ENCODE data around the gene MT2A. TPM values are rescaled to one million over a fixed set of nuclear protein-coding genes. Genes with fewer than 3 reads are reported as not detected.

Gene MT2A
- total RNA-seq, 8 experiments from 2014 or later, result 4.5 to 313 (median 43.5) TPM

DNA sequence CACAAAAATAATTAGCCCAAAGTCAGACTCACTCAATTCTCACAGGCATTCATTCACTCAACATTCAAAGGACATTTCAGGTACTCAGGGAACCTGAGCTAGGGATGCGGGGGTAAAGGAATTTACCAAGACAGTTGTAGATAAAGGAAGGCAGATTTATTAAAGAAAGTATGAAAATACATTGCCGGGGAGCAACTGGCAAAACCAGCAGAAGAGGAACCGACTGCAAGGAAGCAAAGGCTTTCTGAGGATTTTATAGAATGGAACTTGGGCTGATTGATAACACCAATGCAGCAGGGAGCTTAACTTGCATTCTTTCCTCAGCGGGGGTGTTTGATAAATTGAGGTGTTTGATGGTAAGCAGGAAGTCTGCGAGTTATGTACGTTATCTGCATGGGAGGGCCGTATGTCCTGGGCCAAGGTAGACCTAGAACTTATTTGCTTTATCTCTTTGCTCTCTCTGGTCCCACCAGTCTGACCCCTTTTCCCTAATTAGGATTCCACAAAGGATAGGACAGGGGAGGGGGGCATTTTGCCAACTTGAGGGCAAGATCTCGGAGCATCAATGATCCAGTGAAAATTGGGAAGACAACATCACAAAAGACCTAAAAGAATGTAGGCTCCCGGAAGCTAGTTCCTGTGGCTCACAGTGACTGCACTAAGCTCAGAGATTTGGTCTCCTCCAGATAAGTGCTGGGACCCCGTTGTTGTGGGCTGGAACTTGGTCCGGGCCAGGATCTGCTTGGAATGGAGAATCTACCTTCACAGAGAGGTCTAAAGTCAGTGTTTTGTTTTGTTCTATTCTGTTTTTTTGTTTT, 24.8 kb upstream of the MT2A start:
- in situ Hi-C loops (cut with MboI; ENCODE audit: low pct_unique_long_range_greater_than_20kb in 2 of 9, low sequenced_read_pairs in 9 of 9, unreplicated experiment in 9 of 9), result no loop called here
- 34 to 83% (median 72%) methylated on average over 3 to 7 of the region's 11 CpGs; no CpG with 5 or more reads in 2 of the 10 experiments for WGBS, 10 experiments
- no peaks in the 10 kb centered on the region for H3K4me1 ChIP-seq (replicated peaks in 1 of 2)
- H3K4me3 ChIP-seq, result no peak overlapping the region
- H3K27ac ChIP-seq, result no peak overlapping the region
- no peak for ATAC-seq (replicated peaks in 6 of 8)

DNA sequence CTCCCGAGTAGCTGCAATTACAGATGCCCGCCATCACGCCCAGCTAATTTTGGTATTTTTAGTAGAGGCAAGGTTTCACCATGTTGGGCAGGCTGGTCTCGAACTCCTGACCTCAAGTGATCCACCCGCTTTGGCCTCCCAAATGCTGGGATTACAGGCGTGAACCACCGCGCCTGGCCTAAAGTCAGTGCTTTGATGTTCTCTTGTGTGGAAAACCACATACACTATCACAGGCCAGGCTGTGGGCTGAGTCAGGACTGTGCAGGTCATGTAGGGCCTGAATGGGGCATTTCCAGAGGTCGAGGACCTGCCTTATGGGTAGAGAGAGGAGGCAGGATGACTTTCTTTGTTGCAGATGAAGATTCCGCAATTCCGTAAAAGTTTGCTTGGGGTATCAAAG, 24.1 kb upstream of the MT2A start:
- Histone ChIP-seq H3K27ac (no peak overlapping the region), H3K4me1 (replicated peaks in 1 of 2) (no peaks in the 10 kb centered on the region), H3K4me3 (no peak overlapping the region)
- in situ Hi-C loops (cut with MboI; ENCODE audit: low pct_unique_long_range_greater_than_20kb in 2 of 9, low sequenced_read_pairs in 9 of 9, unreplicated experiment in 9 of 9), result no loop called here
- WGBS, 10 experiments, result 0 to 100% (median 89%) methylated on average over 1 to 9 of the region's 11 CpGs; no CpG with 5 or more reads in 3 of the 10 experiments
- no peak for ATAC-seq (replicated peaks in 6 of 8)

GRCh38 chr16:56588781-56589140, 19.6 kb upstream of the MT2A start:
- in situ Hi-C loops (cut with MboI; ENCODE audit: low pct_unique_long_range_greater_than_20kb in 2 of 9, low sequenced_read_pairs in 9 of 9, unreplicated experiment in 9 of 9), result no loop called here
- Histone ChIP-seq H3K27ac (no peak overlapping the region), H3K4me1 (replicated peaks in 1 of 2) (no peaks in the 10 kb centered on the region), H3K4me3 (peak overlapping the region; percentile 26 to 59 (median 47))
- WGBS, 10 experiments, result 7 to 54% (median 35%) methylated on average over 3 to 7 of the region's 9 CpGs; no CpG with 5 or more reads in 5 of the 10 experiments
- no peak for ATAC-seq (replicated peaks in 6 of 8)

DNA sequence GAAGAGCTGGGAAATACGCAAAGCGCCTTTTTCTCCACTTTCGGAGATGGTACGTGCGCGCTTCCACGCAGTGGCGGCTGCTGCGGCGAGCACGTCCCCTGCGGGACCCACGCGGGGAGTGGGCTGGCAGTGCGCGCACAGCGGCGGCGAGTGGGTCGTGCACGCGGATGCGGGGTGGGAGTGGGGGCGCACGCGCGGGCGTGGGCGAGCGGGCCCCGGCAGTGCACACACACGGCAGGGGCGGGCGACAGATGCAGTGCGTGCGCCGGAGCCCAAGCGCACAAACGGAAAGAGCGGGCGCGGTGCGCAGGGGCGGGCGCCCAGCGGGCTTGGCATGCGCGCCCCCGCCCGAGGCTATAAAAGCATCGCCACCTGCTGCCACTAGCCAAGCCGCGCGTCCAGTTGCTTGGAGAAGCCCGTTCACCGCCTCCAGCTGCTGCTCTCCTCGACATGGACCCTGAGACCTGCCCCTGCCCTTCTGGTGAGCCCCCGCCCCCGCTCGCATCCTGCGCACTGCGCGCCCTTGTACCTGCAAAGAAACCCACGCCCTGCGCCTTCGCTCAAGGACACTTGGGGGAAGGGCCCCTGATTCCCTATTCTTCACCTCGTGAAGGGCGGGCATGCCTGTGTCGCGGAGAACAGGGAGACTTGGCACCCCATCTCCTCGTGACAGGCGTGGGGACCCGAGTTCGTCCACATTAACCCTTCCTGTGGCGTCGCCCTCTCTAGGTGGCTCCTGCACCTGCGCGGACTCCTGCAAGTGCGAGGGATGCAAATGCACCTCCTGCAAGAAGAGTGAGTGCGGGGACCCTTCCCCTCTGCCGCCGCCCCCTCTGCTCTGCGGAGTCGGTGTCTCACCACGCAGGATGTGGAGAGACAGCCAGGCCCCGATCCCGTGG, 19.0 kb upstream of the MT2A start, which contains the start of gene MT3:
Gene MT3, plus strand, starts transcription at position 388 of the 899 bp plus-strand sequence. Its CDS starts 63 bp downstream, at position 451.
- Histone ChIP-seq H3K4me3 (peak within 1 kb of the TSS; percentile 26 to 59 (median 47)), H3K27ac (no peak within 1 kb of the TSS), H3K4me1 (replicated peaks in 1 of 2) (no peaks in the 10 kb centered on the region)
- WGBS, 10 experiments, result 0 to 17% (median 2%) methylated on average over 1 to 38 of the region's 87 CpGs; no CpG with 5 or more reads in 6 of the 10 experiments
- in situ Hi-C loops (cut with MboI; ENCODE audit: low pct_unique_long_range_greater_than_20kb in 2 of 9, low sequenced_read_pairs in 9 of 9, unreplicated experiment in 9 of 9), result no loop called here
- peak; percentile 40 to 93 (median 88) for ATAC-seq (replicated peaks in 6 of 8)

- in situ Hi-C loops (cut with MboI; ENCODE audit: low pct_unique_long_range_greater_than_20kb in 2 of 9, low sequenced_read_pairs in 9 of 9, unreplicated experiment in 9 of 9), result no loop called here
- H3K27ac ChIP-seq, result no peak overlapping the region
- no peaks in the 10 kb centered on the region for H3K4me1 ChIP-seq (replicated peaks in 1 of 2)
- H3K4me3 ChIP-seq, result no peak overlapping the region
- WGBS, 10 experiments, result 20 to 100% (median 50%) methylated on average over 1 to 4 of the region's 4 CpGs; no CpG with 5 or more reads in 1 of the 10 experiments
- no peak for ATAC-seq (replicated peaks in 6 of 8)
Measured at GRCh38 chr16:56591377-56592060, 16.9 kb upstream of the MT2A start.

DNA sequence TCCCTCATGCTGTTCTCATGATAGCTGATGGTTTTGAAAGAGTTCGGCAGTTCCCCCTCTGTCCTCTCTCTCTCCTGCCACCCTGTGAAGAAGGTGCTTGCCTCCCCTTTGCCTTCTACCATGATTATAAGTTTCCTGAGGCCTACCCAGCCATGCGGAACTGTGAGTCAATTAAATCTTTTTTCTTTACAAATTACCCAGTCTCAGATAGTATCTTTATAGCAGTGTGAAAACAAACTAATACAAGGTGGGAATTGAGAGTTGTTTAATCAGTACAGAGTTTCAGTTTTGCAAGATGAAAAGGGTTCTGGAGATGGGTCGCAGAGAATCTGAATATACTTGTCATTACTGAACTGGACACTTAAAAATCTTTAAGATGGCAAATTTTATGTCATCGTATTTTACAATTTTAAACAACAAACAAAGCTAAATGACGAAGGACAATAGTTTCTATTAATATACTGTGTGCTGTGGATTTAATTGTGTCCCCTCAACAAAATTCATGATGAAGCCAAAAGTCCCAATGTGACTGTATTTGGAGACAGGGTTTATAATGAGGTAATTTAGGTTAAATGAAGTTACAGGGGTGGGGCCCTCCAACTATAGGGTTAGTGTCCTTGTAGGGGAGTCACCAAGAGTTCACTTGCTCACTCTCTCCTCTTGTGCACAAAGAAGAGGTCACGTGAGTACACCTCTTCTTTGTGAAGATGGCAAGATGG, 14.7 kb upstream of the MT2A start:
- in situ Hi-C loops (cut with MboI; ENCODE audit: low pct_unique_long_range_greater_than_20kb in 2 of 9, low sequenced_read_pairs in 9 of 9, unreplicated experiment in 9 of 9), result no loop called here
- no peaks in the 10 kb centered on the region for H3K4me1 ChIP-seq (replicated peaks in 1 of 2)
- H3K27ac ChIP-seq, result no peak overlapping the region
- ATAC-seq (replicated peaks in 6 of 8), result no peak
- H3K4me3 ChIP-seq, result no peak overlapping the region
- 48 to 92% (median 73%) methylated on average over 2 to 6 of the region's 6 CpGs; no CpG with 5 or more reads in 1 of the 10 experiments for WGBS, 10 experiments

GRCh38 chr16:56594292-56594619, 14.1 kb upstream of the MT2A start:
- no peaks in the 10 kb centered on the region for H3K4me1 ChIP-seq (replicated peaks in 1 of 2)
- no peak for ATAC-seq (replicated peaks in 6 of 8)
- no peak overlapping the region for H3K27ac ChIP-seq
- H3K4me3 ChIP-seq, result no peak overlapping the region
- in situ Hi-C loops (cut with MboI; ENCODE audit: low pct_unique_long_range_greater_than_20kb in 2 of 9, low sequenced_read_pairs in 9 of 9, unreplicated experiment in 9 of 9), result no loop called here
- WGBS, 10 experiments, result 41 to 90% (median 80%) methylated on average over 1 to 5 of the region's 5 CpGs; no CpG with 5 or more reads in 1 of the 10 experiments

GRCh38 chr16:56600398-56600999, 7.9 kb upstream of the MT2A start:
- no peak overlapping the region for H3K27ac ChIP-seq
- ATAC-seq (replicated peaks in 6 of 8), result peak in 3 of 8 experiments; percentile 62 to 83 (median 76)

DNA sequence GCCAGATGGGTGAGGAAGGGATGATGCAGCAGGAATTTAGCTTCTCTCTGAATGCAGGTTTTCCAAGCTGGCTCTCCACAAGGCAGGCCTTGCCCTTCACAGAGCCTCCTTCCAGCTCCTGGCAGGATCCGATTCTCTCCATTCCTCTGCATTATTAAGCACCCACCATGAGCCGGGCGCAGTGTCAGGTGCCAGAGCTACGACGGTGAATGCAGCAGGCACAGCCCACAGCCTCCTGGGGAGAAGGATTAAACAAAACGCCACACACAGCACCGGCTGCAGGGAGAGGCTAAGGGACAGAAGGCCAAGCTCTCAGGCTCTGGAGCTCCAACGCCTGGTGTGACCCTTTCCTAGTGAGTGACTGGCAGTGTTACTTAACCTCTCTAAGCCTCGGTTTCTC, 7.1 kb upstream of the MT2A start:
- ATAC-seq (replicated peaks in 6 of 8), result no peak
- in situ Hi-C loops (cut with MboI; ENCODE audit: low pct_unique_long_range_greater_than_20kb in 2 of 9, low sequenced_read_pairs in 9 of 9, unreplicated experiment in 9 of 9), result no loop called here

More at GRCh38 chr16:56600398-56600999, 7.9 kb upstream of the MT2A start:
- Histone ChIP-seq H3K4me3 (no peak overlapping the region), H3K4me1 (replicated peaks in 1 of 2) (no peaks in the 10 kb centered on the region)
- WGBS, 10 experiments, result 9 to 44% (median 22%) methylated on average over 1 to 7 of the region's 8 CpGs; no CpG with 5 or more reads in 1 of the 10 experiments
- in situ Hi-C loops (cut with MboI; ENCODE audit: low pct_unique_long_range_greater_than_20kb in 2 of 9, low sequenced_read_pairs in 9 of 9, unreplicated experiment in 9 of 9), result no loop called here

DNA sequence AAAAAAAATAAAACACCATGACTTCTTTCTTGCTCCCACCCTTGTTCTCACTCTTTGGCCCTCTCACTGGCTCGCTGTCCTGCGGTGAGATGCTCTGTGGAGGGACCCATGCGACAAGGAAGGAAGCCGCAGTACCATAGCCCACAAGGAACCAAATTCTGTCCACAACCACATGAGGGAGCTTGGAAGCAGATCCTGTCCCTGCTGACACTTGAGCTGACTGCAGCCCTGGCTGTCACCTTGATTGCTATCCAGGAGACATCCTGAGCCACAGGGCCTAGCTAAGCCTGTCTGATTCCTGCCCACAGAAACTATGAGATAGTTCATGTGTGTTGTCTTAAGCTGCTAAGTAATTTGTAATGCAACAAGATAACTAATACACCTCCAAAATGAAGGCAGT, 4.8 kb upstream of the MT2A start:
- ATAC-seq (replicated peaks in 6 of 8), result no peak
- peaks cover under 1% of the 10 kb centered on the region in 2 donors for H3K4me1 ChIP-seq (replicated peaks in 1 of 2)
- H3K4me3 ChIP-seq, result no peak overlapping the region
- WGBS, 10 experiments, result 33 to 78% (median 44%) methylated on average over 1 to 4 of the region's 4 CpGs; no CpG with 5 or more reads in 6 of the 10 experiments
- H3K27ac ChIP-seq, result no peak overlapping the region
- in situ Hi-C loops (cut with MboI; ENCODE audit: low pct_unique_long_range_greater_than_20kb in 2 of 9, low sequenced_read_pairs in 9 of 9, unreplicated experiment in 9 of 9), result no loop called here

More for the DNA sequence above, 7.1 kb upstream of the MT2A start:
- Histone ChIP-seq H3K27ac (no peak overlapping the region), H3K4me1 (replicated peaks in 1 of 2) (no peaks in the 10 kb centered on the region), H3K4me3 (no peak overlapping the region)
- 30 to 94% (median 46%) methylated on average over 1 to 4 of the region's 9 CpGs; no CpG with 5 or more reads in 4 of the 10 experiments for WGBS, 10 experiments

DNA sequence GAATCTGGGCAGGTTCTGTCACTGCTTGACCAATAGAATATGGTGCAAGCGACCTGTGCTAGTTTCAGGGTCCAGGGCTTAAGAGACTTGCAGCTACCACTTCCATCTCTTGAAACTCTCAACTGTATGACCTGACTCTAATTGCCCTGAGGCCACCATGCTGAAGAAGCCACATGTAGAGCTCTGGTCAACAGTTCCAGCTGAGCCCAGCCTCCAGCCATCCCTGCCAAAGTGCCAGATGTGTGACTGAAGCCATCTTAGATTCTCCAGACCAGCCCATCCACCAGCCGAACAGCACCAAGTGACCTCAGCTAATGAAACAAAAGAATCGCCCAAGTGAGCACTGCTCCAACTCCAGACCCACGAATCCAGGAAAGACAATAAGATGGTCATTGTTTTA, 3.4 kb upstream of the MT2A start:
- no peak for ATAC-seq (replicated peaks in 6 of 8)
- in situ Hi-C loops (cut with MboI; ENCODE audit: low pct_unique_long_range_greater_than_20kb in 2 of 9, low sequenced_read_pairs in 9 of 9, unreplicated experiment in 9 of 9), result no loop called here
- 20 to 80% (median 60%) methylated on average over 1 to 3 of the region's 4 CpGs; no CpG with 5 or more reads in 3 of the 10 experiments for WGBS, 10 experiments
- H3K27ac ChIP-seq, result no peak overlapping the region
- H3K4me3 ChIP-seq, result no peak overlapping the region
- H3K4me1 ChIP-seq (replicated peaks in 1 of 2), result peaks cover 11 to 12% of the 10 kb centered on the region in 2 donors

- Histone ChIP-seq H3K4me3 (no peak overlapping the region), H3K4me1 (replicated peaks in 1 of 2) (peaks cover 11 to 16% of the 10 kb centered on the region in 2 donors), H3K27ac (no peak overlapping the region)
- in situ Hi-C loops (cut with MboI; ENCODE audit: low pct_unique_long_range_greater_than_20kb in 2 of 9, low sequenced_read_pairs in 9 of 9, unreplicated experiment in 9 of 9), result no loop called here
- 43 to 100% (median 80%) methylated on average over 1 of the region's 1 CpG; no CpG with 5 or more reads in 6 of the 10 experiments for WGBS, 10 experiments
- no peak for ATAC-seq (replicated peaks in 6 of 8)
Measured at GRCh38 chr16:56605475-56605874, 2.9 kb upstream of the MT2A start.
